Ascending aorta (tissue), 2 donors: ENCODE results near the gene CSGALNACT2. TPM values are rescaled to one million over a fixed set of nuclear protein-coding genes. Genes with fewer than 3 reads are reported as not detected.
"Not testable (repeated sequence)": the region's sequence is repeated elsewhere in the genome, so short reads cannot be mapped to it uniquely, and the experiment has no call there.

ENCODE experiments used
- DNase-seq, 2 donors: peaks; one replicate each; pipeline ENCODE4 v3.0.0-alpha.2; 2019; ENCODE audit warnings: low spot score in 2 of 2
- H3K27ac ChIP-seq, 2 donors: fragments of 200-600 bp; sonication (generic); one replicate each; pipeline ENCODE4 v1.5.1; 2016 to 2017; ENCODE audit warnings: mild to moderate bottlenecking in 1 of 2
- H3K27me3 ChIP-seq: fragments of 200-600 bp; sonication (generic); one replicate; pipeline ENCODE4 v1.5.1; 2017
- H3K36me3 ChIP-seq, 2 donors: fragments of 200-600 bp; sonication (generic); one replicate each; pipeline ENCODE4 v1.5.1; 2016
- H3K4me1 ChIP-seq, 2 donors: fragments of 200-600 bp; sonication (generic); one replicate each; pipeline ENCODE4 v1.5.1; 2016 to 2017; ENCODE audit warnings: mild to moderate bottlenecking in 1 of 2
- H3K4me3 ChIP-seq, 2 donors: fragments of 200-600 bp; sonication (generic); one replicate each; pipeline ENCODE4 v1.5.1; 2016 to 2017; ENCODE audit warnings: mild to moderate bottlenecking in 1 of 2
- H3K9me3 ChIP-seq, 2 donors: fragments of 200-600 bp; sonication (generic); one replicate each; pipeline ENCODE4 v1.5.1; 2016
- CTCF ChIP-seq, 3 experiments: fragments of 200-600 bp in 2 of 3; fragments of 450-650 bp in 1 of 3; sonication (generic) in 2 of 3; IDR thresholded peaks; one replicate each; pipeline ENCODE4 v1.5.1; 2016 to 2019; ENCODE audit warnings: antibody characterized with exemption in 3 of 3, mild to moderate bottlenecking in 1 of 3, moderate library complexity in 1 of 3
- intact Hi-C: fragments of 100-400 bp; cut with DNase I; formaldehyde crosslinking; loops from one replicate; pipeline ENCODE4 v1.15.1; 2023
- total RNA-seq: library from RNA; depleted of rRNA; stranded (reverse); fragments of >200 nt; gene quantifications from one replicate; pipeline ENCODE4 v1.1.0, GENCODE V29; 2016

CSGALNACT2 gene
- total RNA-seq, 1 donor from 2014 or later, result 19.7 TPM

GRCh38 chr10:43176271-43176670, 38.0 kb downstream of the CSGALNACT2 start:
- H3K4me1 ChIP-seq, result no peaks in the 10 kb centered on the region
- no peak for DNase-seq
- no peaks in the 10 kb centered on the region for H3K27me3 ChIP-seq
- TF ChIP-seq CTCF (IDR thresholded peaks at IDR 0.05), result no peak
- H3K4me3 ChIP-seq, result no peak overlapping the region
- H3K27ac ChIP-seq, result no peak overlapping the region
- intact Hi-C loops, result no loop called here
- peaks cover 35 to 96% of the 10 kb centered on the region in 2 donors for H3K36me3 ChIP-seq
- H3K9me3 ChIP-seq, result no peaks in the 10 kb centered on the region

GRCh38 chr10:43177595-43177994, 39.4 kb downstream of the CSGALNACT2 start:
- no peak for TF ChIP-seq CTCF (IDR thresholded peaks at IDR 0.05)
- H3K27me3 ChIP-seq, result no peaks in the 10 kb centered on the region
- H3K4me3 ChIP-seq, result no peak overlapping the region
- DNase-seq, result no peak
- intact Hi-C loops, result no loop called here
- H3K4me1 ChIP-seq, result no peaks in the 10 kb centered on the region
- H3K36me3 ChIP-seq, result peaks cover 34 to 95% of the 10 kb centered on the region in 2 donors
- no peaks in the 10 kb centered on the region for H3K9me3 ChIP-seq
- H3K27ac ChIP-seq, result no peak overlapping the region

GRCh38 chr10:43181146-43181545, 42.9 kb downstream of the CSGALNACT2 start:
- no peak overlapping the region for H3K4me3 ChIP-seq
- intact Hi-C loops, result no loop called here
- peaks cover 44 to 81% of the 10 kb centered on the region in 2 donors for H3K36me3 ChIP-seq
- no peaks in the 10 kb centered on the region for H3K27me3 ChIP-seq
- TF ChIP-seq CTCF (IDR thresholded peaks at IDR 0.05), result no peak
- H3K4me1 ChIP-seq, result no peaks in the 10 kb centered on the region
- H3K27ac ChIP-seq, result no peak overlapping the region
- H3K9me3 ChIP-seq, result no peaks in the 10 kb centered on the region
- no peak for DNase-seq

GRCh38 chr10:43183764-43184163, 45.5 kb downstream of the CSGALNACT2 start:
- H3K27ac ChIP-seq, intact Hi-C loops: not testable (repeated sequence)

GRCh38 chr10:43186150-43186549, 47.9 kb downstream of the CSGALNACT2 start:
- H3K27me3 ChIP-seq, result no peaks in the 10 kb centered on the region
- intact Hi-C loops, result no loop called here
- peaks cover 28 to 44% of the 10 kb centered on the region in 2 donors for H3K36me3 ChIP-seq

More at GRCh38 chr10:43183764-43184163, 45.5 kb downstream of the CSGALNACT2 start:
- not testable (repeated sequence) for H3K4me3 ChIP-seq, DNase-seq, H3K4me1 ChIP-seq, H3K27me3 ChIP-seq, H3K9me3 ChIP-seq
- peaks cover 36 to 63% of the 10 kb centered on the region in 2 donors for H3K36me3 ChIP-seq

GRCh38 chr10:43187213-43187612, 49.0 kb downstream of the CSGALNACT2 start:
- H3K4me1 ChIP-seq, result no peaks in the 10 kb centered on the region
- no peaks in the 10 kb centered on the region for H3K27me3 ChIP-seq
- peaks cover 28 to 36% of the 10 kb centered on the region in 2 donors for H3K36me3 ChIP-seq
- no peak for TF ChIP-seq CTCF (IDR thresholded peaks at IDR 0.05)
- no peak for DNase-seq
- H3K9me3 ChIP-seq, result no peaks in the 10 kb centered on the region
- H3K4me3 ChIP-seq, result no peak overlapping the region
- intact Hi-C loops, result no loop called here
- no peak overlapping the region for H3K27ac ChIP-seq

More at GRCh38 chr10:43186150-43186549, 47.9 kb downstream of the CSGALNACT2 start:
- Histone ChIP-seq H3K4me1 (no peaks in the 10 kb centered on the region), H3K27ac (no peak overlapping the region), H3K9me3 (no peaks in the 10 kb centered on the region), H3K4me3 (no peak overlapping the region)
- no peak for TF ChIP-seq CTCF (IDR thresholded peaks at IDR 0.05)
- DNase-seq, result no peak
